Esophagus muscularis mucosa (tissue), 4 donors: Measurements from ENCODE around the gene CCNQ. TPM values are rescaled to one million over a fixed set of nuclear protein-coding genes. Genes with fewer than 3 reads are reported as not detected.

ENCODE experiments used
- DNase-seq: peaks from one replicate; pipeline ENCODE4 v3.0.0-alpha.2; 2017; ENCODE audit errors: extremely low spot score
- H3K27ac ChIP-seq, 4 donors: fragments of 200-600 bp; sonication (generic); replicated peaks in 1 of 4; 1 replicate in 3 of 4; 2 replicates in 1 of 4; pipeline ENCODE4 v1.5.1; 2016 to 2019; ENCODE audit warnings: mild to moderate bottlenecking in 1 of 4
- H3K27me3 ChIP-seq, 4 donors: fragments of 200-600 bp; sonication (generic); one replicate each; pipeline versions ENCODE4 v1.5.1 to v1.6.0; 2016 to 2019
- H3K36me3 ChIP-seq, 4 donors: fragments of 200-600 bp; sonication (generic); one replicate each; pipeline ENCODE4 v1.5.1; 2016 to 2019
- H3K4me1 ChIP-seq, 4 donors: fragments of 200-600 bp; sonication (generic); one replicate each; pipeline ENCODE4 v1.5.1; 2016 to 2019
- H3K4me3 ChIP-seq, 4 donors: fragments of 200-600 bp; sonication (generic); 1 replicate in 2 of 4; 2 replicates in 2 of 4; pipeline ENCODE4 v1.5.1; 2016 to 2019; ENCODE audit warnings: mild to moderate bottlenecking in 4 of 4, moderate library complexity in 1 of 4
- H3K9me3 ChIP-seq, 4 donors: fragments of 200-600 bp; sonication (generic); 1 replicate in 3 of 4; 2 replicates in 1 of 4; pipeline ENCODE4 v1.5.1; 2016 to 2019
- CTCF ChIP-seq, 3 experiments: fragments of 200-600 bp in 2 of 3; fragments of 450-650 bp in 1 of 3; sonication (generic) in 2 of 3; IDR thresholded peaks; one replicate each; pipeline ENCODE4 v1.5.1; 2017 to 2019; ENCODE audit warnings: antibody characterized with exemption in 3 of 3, mild to moderate bottlenecking in 2 of 3, moderate library complexity in 1 of 3
- EP300 ChIP-seq: sonication (generic); formaldehyde crosslinking; IDR thresholded peaks from one replicate; pipeline ENCODE4 v1.6.1; 2017; ENCODE audit warnings: antibody characterized with exemption
- POLR2A ChIP-seq: fragments of 450-650 bp; IDR thresholded peaks from one replicate; pipeline ENCODE4 v1.6.1; 2017; ENCODE audit warnings: antibody characterized with exemption, moderate library complexity, mild to moderate bottlenecking, low read depth
- POLR2AphosphoS5 ChIP-seq, 2 donors: sonication (generic); formaldehyde crosslinking; IDR thresholded peaks; one replicate each; pipeline ENCODE4 v1.6.1; 2017; ENCODE audit warnings: antibody characterized with exemption in 2 of 2
- WGBS: methylation state at CpG from one replicate; pipeline ENCODE4 v1.1.5; 2018; 5-methylcytosine and 5-hydroxymethylcytosine counted together
- intact Hi-C: fragments of 100-400 bp; cut with DNase I; formaldehyde crosslinking; loops from one replicate; pipeline ENCODE4 v1.15.1; 2023
- total RNA-seq, 4 donors: library from RNA; depleted of rRNA; stranded (reverse); fragments of >200 nt; gene quantifications; one replicate each; pipeline versions ENCODE4 v1.1.0 to v1.2.1, GENCODE V29; 2016

CCNQ gene
- total RNA-seq, 4 donors from 2014 or later = 38.6 to 58.3 (median 49.8) TPM

- H3K9me3 ChIP-seq = no peaks in the 10 kb centered on the region
- peaks cover 0 to 25% (median 3%) of the 10 kb centered on the region in 4 donors for H3K27me3 ChIP-seq
- TF ChIP-seq POLR2AphosphoS5 (IDR thresholded peaks at IDR 0.05) (no peak), EP300 (no peak), CTCF (IDR thresholded peaks at IDR 0.05) (no peak), POLR2A (no peak)
- no peaks in the 10 kb centered on the region for H3K4me1 ChIP-seq
- H3K36me3 ChIP-seq = no peaks in the 10 kb centered on the region
- DNase-seq = no peak
- H3K27ac ChIP-seq = no peak overlapping the region
- 86% methylated on average over 12 of the region's 16 CpGs for WGBS
- no peak overlapping the region for H3K4me3 ChIP-seq
- intact Hi-C loops = no loop called here
These were observed 24.5 kb upstream of the CCNQ start for GRCh38 chrX:153623310-153624029.

- TF ChIP-seq EP300 (no peak), CTCF (IDR thresholded peaks at IDR 0.05) (no peak), POLR2AphosphoS5 (IDR thresholded peaks at IDR 0.05) (no peak), POLR2A (no peak)
- H3K4me1 ChIP-seq = no peaks in the 10 kb centered on the region
- H3K27ac ChIP-seq = no peak overlapping the region
- WGBS = 68% methylated on average over 16 of the region's 17 CpGs
- no peaks in the 10 kb centered on the region for H3K36me3 ChIP-seq
- intact Hi-C loops = no loop called here
- no peak for DNase-seq
- no peak overlapping the region for H3K4me3 ChIP-seq
- no peaks in the 10 kb centered on the region for H3K9me3 ChIP-seq
- H3K27me3 ChIP-seq = peaks cover 0 to 25% (median 3%) of the 10 kb centered on the region in 4 donors
These were observed 23.8 kb upstream of the CCNQ start for GRCh38 chrX:153622661-153623309.

- 88% methylated on average over 27 of the region's 27 CpGs for WGBS
- H3K36me3 ChIP-seq = no peaks in the 10 kb centered on the region
- H3K4me1 ChIP-seq = no peaks in the 10 kb centered on the region
- no peaks in the 10 kb centered on the region for H3K9me3 ChIP-seq
- no peak overlapping the region for H3K4me3 ChIP-seq
- no peak for DNase-seq
- no peak for TF ChIP-seq POLR2AphosphoS5 (IDR thresholded peaks at IDR 0.05)
- TF ChIP-seq EP300 = no peak
- no peak for TF ChIP-seq POLR2A
- H3K27me3 ChIP-seq = peaks cover 0 to 25% (median 3%) of the 10 kb centered on the region in 4 donors
- no peak overlapping the region for H3K27ac ChIP-seq
- intact Hi-C loops = no loop called here
These were observed 23.1 kb upstream of the CCNQ start for GRCh38 chrX:153621949-153622598.

- H3K36me3 ChIP-seq = no peaks in the 10 kb centered on the region
- no peak overlapping the region for H3K4me3 ChIP-seq
- TF ChIP-seq POLR2A = no peak
- no peak for TF ChIP-seq EP300
- TF ChIP-seq POLR2AphosphoS5 (IDR thresholded peaks at IDR 0.05) = no peak
- no peak for TF ChIP-seq CTCF (IDR thresholded peaks at IDR 0.05)
- peaks cover 0 to 26% (median 3%) of the 10 kb centered on the region in 4 donors for H3K27me3 ChIP-seq
- H3K4me1 ChIP-seq = no peaks in the 10 kb centered on the region
- H3K9me3 ChIP-seq = no peaks in the 10 kb centered on the region
- WGBS = 76% methylated on average over 5 of the region's 5 CpGs
- intact Hi-C loops = no loop called here
- no peak overlapping the region for H3K27ac ChIP-seq
- no peak for DNase-seq
These were observed 21.6 kb upstream of the CCNQ start for GRCh38 chrX:153620576-153620975.

- no peaks in the 10 kb centered on the region for H3K9me3 ChIP-seq
- H3K27me3 ChIP-seq = peaks cover 0 to 7% (median 1%) of the 10 kb centered on the region in 4 donors
- peaks cover 5 to 12% (median 8%) of the 10 kb centered on the region in 4 donors for H3K4me1 ChIP-seq
- TF ChIP-seq POLR2AphosphoS5 (IDR thresholded peaks at IDR 0.05) = no peak
- TF ChIP-seq POLR2A = no peak
- no peak for TF ChIP-seq EP300
- TF ChIP-seq CTCF (IDR thresholded peaks at IDR 0.05) = no peak
- no peaks in the 10 kb centered on the region for H3K36me3 ChIP-seq
- no peak overlapping the region for H3K27ac ChIP-seq
- intact Hi-C loops = no loop called here
- no peak overlapping the region for H3K4me3 ChIP-seq
- DNase-seq = no peak
- 64% methylated on average over 6 of the region's 6 CpGs for WGBS
These were observed 15.9 kb upstream of the CCNQ start for GRCh38 chrX:153614818-153615217.
